ENCODE measurements around the gene LYRM9.
"Not testable (repeated sequence)": the region's sequence is repeated elsewhere in the genome, so short reads cannot be mapped to it uniquely, and the experiment has no call there.

Gene LYRM9

DNA sequence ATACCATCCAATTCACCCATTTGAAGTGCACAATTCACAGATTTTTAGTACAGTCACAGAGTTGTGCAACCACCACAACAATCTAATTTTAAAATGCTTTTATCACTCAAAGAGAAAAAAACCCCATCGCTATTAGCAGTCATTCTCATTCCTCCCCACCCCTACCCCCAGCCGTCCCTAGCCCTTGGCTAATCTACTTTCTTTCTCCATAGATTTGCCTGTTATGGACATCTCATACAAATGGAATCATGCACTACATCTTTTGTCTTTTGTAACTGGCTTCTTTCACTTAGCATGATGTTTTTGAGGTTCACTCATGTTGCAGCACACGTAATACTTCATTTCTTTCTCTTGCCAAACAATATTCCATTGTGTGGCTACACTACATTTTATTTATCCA lies 20.4 kb downstream of the LYRM9 start:
- no peak for DNase-seq

DNA sequence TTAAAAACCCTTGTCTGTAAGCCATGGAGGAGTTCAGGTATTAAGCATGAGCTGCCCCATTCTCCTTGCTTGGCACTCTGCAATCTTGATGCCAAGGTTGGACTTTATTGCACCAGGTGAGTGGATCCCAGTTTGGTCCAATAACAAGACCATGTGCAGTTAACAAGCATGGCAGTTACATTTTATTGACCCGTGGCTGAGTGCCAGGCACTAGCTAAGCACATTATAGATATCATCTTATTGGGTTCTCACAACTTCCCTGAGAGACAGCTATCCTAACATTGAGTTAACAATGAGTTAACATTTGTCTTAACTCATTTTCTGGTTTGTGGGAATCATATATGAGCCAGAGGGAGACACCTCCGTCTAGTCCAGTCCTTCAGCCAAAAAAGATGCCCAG lies 21.8 kb downstream of the LYRM9 start:
- DNase-seq: no peak

DNA sequence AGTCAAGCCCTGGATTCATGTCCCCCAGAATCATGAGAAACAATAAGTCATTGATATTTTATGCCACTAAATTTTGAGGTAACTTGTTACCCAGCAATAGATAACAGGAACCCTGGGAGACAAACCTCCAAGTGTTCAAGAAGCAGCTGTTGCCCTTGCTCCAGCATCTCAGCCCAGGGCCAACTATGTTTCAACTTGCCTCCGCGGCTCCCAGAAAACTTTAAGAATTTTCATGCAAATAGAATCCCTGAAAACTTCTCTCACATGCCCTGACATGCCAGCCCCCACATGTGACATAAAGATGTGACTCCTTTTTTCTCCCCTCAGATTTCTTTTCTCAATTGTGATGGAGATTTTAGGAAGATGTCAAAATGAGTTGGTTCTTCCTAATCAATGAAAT lies 22.8 kb downstream of the LYRM9 start:
- no peak for DNase-seq

DNA sequence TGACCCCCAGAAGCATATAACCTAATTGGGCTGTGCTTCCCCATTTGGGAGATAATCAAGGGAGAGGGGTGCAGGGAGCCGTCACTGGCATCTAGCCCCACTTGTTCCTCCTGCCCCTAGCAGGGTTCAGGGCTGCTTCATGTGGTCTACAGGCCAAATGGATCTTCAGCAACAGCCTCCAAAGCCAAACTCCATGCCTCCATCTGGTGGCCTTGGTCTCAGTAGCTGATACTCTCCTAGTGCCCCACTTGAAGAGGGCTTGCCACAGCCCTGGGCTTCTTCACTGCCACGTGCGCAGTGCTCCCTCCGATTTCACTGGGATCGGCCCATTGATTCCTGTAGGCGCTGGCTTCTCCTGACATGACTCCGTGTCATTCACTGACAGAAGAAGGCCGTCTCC lies 24.6 kb downstream of the LYRM9 start:
- DNase-seq: no peak

DNA sequence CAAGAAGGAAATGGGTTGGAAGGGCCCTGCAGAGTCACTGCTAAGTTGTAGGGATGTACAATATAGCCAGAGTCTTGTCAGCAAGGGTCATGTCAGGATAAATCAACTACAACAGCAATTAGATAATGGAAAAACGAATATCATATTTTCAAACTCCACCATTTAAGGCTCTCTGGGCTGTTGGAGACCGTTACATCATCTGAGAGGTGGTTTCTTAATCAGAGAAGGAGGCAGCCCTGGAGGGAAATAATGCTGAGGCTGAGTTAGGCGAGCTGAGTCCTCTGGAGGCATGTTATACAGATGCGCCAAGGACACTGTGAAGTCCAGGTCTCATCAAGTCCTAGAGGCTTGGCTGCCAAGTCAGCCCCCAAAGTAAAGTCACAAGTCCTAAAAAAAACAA lies 30.3 kb downstream of the LYRM9 start:
- no peak for DNase-seq

DNA sequence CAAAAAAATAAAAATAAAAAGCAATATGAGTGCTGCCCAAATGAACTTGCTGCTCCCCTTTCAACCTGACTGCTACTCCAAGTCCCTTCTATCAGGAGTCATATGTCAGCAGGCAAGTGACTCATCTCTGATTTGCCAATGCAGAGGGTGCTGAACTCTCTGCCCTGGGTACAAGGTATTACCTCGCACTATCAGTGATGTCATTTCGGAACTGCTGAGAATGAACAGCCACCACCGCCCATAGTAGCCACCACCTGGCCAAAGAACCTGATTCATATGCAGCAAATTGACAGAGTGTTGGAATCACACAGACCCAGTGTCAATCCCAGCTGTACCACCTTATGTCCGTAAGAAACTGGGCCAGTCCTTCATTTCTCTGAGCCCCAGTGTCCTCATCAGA lies 31.2 kb downstream of the LYRM9 start:
- DNase-seq: no peak

DNA sequence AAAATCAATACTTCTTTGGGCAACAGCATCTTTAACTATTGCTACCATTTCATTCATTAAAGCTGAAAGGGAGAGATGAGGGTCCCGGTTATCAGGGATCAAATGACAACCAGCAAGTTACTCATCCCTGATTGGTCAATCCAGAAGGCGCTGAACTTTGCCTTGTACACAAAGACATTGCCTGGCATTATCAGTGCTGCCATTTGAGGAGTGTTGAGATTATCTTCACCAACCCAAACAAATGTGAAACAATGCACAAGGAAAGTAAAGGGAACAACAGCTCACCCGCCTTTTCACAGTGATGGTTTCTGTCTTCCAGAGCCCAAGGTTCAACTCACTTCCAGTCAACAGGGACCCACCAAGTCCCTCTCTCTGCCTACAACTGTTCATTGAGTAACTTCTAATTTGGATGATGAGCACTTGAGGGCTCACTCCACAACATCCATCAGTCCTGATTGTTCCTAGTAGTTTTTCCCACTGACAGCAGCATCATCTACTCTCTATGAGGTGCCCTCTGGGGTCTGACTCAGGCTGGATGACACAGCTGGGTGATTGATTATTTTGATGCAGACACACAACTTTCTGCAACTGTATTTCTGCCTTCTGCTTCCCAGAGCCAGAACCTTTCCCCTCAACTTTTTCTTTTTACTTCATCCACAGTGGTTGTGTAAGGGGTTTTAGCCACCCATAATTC lies 32.0 kb downstream of the LYRM9 start:
- no peak for DNase-seq

DNA sequence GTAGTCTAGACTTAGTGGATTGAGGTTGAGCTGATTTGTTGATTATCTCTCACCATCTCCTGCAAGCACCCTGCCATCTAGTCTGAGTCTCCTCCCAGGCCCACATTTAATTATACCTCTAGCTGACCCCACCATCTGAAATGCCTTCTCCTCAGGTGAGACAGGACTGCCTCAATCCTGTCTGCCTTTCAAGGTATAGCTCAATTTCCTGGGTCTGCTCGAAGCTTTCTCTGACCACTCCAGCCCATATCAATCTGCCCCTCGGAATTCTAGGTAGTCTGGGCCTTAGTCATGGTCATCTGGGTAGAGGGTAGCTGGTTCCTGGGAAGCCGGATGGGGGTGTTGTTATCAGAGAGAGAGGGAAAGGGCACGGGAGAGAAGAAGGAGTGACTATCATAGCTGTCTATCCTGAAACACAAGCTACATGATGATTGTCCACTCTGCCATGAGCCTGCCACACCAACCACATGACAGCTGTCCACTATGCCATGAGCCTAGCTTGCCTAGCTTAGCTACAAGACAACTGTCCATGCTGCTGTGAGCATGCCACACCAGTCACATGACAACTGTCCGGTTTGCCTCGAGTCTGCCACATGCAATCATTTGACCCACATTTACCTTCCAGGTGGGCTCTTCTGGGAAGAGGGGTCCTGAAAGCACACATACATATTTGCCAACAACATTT lies 34.4 kb downstream of the LYRM9 start:
- DNase-seq: no peak

DNA sequence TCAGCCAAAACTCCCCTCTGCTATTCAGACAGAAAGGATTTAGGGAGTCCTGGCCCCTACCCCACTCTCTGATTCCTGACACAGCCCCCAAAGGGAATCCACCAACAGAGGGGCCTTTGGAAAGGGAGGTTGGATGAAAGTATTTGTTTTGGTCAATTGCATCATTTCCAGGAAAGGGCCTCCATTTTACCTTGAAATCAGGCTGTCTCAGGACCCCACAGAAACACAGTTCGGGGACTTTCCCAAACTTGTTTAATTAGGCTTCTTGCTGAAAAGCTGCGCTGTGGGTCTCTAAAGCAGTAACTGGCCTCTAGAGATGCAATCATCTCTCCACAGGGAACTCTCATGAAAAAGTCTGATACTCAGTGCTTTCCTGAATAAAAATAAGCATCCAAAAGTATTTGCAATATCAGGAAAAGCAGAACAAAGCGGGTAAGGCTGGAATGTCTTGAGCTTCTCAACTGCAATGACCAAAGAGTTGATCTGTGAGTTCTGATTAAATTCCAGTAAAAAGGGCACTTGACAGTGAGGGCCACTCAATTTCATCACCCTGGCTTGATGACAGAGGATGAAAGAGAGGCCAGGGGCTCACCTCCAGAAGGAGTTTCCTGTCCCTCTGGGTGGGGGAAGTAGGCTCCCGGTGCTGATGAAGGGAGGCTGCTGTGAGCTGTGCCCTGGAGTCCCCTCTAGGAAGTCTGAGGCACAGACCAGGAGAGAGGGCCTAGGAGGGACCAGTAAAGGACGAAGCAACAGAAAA lies 36.3 kb downstream of the LYRM9 start:
- DNase-seq: no peak

DNA sequence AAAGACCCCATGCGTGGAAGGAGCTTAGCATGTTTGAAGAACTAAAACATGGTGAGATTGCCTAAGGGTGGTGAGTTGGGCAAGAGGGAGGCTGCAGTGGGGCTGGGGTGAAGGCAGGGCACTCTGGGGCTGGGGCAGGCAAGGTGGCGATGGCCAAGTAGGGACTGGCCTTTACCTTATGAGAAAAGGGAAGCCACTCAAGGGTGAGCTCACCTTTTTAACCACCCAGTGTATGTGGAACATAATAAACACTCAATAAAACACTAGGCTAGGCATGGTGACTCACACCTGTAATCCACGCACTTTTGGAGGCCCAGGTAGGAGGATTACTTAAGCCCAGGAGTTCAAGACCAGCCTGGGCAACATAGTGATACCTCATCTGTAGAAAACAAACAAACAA lies 37.7 kb downstream of the LYRM9 start:
- no peak for DNase-seq

DNA sequence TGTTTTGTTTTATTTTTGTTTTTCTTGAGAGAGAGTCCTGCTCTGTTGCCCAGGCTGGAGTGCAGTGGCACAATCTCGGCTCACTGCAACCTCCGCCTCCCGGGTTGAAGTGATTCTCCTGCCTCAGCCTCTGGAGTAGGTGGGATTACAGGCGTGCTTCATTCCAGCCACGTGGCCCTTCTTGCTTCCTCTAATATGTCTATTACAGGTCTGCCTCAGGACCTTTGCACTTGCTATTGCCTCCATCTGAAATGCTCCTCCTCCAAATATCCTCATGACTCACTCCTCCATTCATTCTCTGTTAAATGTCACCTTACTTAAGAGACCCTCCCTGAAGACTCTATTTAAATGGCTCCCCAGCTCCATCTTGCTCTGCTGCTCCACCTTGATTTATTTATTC lies 39.0 kb downstream of the LYRM9 start:
- DNase-seq: no peak

DNA sequence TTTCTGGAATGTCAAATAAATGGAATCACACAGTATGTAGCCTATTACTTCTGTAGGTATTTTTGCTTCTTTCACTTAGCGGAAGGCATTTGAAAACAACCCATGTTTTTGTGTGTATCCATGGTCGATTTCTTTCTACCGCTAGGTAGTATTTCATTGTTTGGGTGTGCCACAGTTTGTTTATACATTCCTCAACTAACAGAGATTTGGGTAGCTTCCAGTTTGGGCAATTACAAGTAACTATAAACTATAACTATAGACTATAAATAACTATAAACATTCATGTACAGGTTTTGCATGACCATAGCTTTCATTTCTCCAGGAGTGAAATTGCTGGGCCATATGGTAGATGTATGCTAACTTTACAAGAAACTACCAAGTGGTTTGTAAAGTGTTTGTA lies 40.1 kb downstream of the LYRM9 start:
- no peak for DNase-seq

DNA sequence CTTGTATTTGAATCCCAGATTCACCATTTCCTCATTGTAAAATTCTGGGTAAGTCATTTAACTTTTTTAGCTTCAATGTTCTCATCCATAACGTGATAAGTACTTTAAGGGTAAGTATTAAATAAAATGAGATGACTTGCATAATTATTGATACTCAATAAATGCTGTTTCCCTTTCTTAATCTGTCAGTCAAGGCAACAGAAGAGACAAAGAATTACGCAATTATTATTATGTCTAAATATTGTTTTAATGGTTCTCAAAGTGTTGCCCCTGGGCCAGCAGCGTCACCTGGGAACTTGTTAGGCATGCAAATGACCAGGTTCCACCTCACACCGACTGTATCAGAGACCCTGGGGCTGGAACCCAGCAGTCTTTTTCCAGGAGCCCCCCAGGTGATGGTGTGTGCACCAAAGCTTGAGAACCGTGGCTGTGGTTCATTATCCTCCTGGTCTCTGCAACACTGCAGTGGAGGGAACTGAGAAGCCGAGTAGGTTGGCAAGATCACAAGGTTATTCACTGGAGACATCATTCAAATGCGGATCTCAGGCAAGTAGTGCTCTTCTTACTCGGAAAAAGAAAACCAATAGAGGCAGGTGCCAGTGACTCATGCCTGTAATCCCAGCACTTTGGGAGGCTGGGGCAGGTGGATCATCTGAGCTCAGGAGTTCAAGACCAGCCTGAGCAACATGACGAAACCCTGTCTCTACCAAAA lies 43.5 kb downstream of the LYRM9 start:
- DNase-seq: no peak

DNA sequence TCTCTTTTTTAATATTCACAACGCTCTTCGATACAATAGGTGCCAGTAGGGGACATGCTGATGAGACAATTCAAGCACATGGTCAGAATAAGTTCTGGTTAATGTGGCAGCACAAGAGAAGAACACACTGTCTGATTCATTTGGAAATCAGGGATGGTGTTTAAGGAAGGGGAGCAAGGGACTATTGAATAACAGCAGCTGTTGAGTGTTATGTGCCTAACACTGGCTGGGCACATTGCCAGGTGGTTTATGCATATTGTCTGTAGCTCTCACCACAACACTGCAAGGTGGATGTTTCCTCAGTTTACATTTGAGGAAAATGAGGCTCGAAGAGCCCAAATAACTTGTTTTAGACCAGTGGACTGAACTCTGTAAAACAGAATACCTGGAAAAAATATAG lies 44.2 kb downstream of the LYRM9 start:
- DNase-seq: no peak

DNA sequence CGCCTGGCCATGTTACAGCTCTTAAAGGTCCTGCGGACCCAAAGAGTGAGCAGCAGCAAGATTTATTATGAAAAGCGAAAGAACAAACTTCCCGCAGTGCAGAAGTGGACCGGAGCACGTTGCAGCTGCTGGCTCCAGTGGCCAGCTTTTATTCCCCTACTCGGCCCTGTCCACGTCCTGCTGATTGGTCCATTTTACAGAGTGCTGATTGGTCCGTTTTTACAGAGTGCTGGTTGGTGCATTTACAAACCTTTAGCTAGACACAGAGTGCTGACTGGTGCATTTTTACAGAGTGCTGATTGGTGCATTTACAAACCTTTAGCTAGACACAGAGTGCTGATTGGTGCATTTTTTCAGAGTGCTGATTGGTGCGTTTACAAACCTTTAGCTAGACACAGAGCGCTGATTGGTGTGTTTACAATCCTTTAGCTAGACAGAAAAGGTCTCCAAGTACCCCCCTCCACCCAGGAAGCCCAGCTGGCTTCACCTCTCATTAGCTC lies 46.3 kb downstream of the LYRM9 start:
- not testable (repeated sequence) for DNase-seq

DNA sequence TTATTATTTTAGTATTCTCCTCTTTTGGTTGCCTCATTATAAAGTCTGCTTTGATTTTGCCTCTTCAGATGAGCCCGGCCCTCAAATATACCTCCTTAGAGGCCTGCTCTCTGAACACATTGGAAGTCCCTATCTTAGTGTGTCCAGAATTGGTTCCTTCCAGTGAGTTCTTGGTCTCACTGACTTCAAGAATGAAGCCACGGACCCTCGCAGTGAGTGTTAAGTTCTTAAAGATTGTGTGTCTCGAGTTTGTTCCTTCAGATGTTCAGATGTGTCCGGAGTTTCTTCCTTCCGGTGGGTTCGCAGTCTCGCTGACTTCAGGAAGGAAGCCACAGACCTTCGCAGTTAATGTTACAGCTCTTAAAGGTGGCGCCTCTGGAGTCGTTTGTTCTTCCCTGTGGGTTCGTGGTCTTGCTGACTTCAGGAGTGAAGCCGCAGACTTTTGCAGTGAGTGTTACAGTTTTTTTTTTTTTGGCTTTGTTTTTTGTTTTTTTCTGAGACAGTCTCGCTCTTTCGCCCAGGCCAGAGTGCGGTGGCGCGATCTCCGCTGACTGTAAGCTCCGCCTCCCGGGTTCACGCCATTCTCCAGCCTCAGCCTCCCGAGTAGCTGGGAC lies 47.0 kb downstream of the LYRM9 start:
- no peak for DNase-seq

DNA sequence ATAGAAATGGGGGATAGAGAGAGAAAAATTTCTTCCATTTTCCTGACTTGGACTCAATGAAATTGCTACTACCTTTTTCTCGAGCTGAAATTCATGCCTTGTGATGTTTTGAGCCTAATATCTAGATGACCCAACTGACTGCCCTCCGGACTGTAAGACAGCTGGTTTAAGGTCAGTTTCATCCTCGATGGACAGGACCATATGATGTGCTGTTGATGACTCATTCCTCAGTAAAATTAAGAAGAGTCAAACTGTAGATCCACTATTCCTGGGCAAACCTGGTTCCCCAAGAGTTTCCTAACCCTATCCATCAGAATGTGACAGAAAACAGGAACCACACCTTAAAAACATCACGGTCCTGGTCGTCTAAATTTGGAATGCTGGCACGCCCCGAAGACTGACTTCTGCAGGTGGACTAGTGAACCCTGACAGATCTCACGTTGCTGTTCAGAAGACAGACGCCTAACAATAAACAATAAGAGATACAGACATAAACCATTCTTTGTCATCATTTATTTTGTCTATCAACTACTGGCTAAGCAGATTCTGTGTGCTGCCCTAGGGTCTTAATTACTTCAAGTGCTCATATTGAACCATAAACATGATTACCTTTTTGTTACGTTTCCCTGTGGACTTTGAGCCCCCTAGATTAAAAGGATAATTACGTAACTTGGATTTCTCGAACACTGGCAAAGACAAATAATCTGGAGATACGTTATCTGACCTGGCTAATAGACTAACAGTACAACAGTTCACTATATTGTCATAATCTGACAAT lies 47.7 kb downstream of the LYRM9 start:
- DNase-seq: no peak

DNA sequence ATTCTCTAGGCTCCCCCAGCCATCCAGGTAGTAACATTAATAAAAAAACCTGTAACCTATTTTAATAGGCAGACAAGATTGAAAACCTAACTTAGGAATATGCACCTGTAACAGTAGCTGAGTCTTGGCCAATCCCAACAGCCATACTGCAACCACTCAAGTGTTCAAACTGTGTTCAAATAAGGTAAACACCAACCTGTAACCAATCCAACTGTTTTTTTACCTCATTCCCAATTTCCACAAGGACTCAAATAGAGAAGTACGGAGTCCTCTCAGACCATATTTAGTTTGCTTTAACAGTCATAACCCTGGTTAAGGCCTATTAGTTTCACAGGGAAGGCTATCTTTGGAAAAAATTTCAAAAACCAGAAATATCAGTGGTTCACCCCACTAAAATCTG lies 52.5 kb downstream of the LYRM9 start:
- no peak for DNase-seq

DNA sequence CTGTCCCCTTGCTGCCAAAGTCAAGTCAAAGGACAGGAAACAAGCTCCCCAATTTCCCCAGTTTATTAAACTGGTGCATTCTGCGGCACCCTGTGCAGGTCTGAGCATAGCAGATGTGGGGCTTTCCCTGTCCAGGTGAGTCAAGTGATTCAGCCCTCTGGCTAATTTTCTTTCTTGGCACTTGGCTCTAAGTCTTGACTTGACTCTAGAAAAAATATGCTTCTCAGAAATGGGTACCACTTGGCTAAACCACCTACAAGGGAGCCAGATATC lies 52.8 kb downstream of the LYRM9 start:
- not testable (repeated sequence) for DNase-seq

DNA sequence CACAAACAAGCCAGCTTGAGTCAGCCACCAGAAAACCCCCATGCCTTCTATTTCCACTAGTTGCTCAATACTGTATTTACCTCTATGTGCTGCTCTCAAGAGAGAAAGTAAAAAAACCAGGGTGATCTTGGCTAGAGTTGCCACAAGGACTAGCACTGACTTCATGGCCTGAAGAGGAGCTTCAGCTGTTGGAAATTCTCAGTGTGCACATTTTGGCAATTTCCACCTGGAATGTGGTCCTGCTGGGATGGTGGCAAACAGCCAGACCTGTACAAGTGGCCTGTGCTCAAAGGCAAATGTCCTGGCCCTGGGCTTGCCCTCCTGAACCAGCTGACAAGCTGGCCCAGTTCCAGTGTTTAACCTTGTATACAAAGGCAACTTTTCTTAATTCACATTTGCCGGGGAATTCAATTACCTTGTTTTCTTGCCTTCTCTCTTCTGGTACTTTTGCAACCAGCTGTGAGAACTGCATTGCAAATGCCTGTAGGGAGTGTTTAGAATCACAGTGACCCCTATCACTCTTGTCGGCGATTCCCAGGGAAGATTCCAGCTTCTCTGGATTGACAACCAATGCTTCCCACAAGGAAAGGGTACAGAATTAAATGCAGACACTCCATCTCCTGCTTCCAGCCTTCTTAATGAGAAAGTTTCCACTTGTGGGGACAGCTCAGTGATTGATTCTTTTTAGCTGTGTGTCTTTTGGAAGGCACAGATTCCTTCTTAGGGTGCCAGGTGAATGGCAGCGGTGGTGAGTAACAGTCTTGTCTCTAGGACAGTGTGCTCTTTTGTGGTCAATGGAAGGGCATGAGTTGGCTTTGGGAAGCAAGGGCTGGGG lies 53.4 kb downstream of the LYRM9 start:
- DNase-seq: not testable (repeated sequence)

DNA sequence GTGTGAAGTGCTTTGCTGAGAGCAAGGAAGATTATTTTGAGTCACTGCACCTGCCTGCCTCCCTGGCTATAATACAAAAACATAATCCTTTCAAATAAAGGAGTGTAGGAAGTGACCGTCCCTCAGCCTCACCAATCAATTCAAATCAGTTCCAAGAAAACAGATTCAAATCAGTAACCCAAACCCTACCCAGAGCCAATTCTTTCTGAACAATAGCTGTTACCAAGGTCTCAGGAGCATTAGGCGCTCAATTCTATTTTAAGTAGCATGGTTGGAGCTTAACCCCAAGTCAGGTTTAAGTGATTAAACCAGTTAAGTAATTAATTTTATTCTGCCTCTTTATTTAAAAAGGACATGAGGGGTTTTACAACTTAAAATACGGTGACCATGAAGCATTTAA lies 54.6 kb downstream of the LYRM9 start:
- not testable (repeated sequence) for DNase-seq

Data from right forelimb (tissue), 1 donor.